Neural progenitor cell (in vitro differentiated cells): ENCODE results near the gene HINFP. TPM values are rescaled to one million over a fixed set of nuclear protein-coding genes. Genes with fewer than 3 reads are reported as not detected.
A peak's percentile ranks its signal among the peaks of the same experiment; 100 is the strongest.

Source experiments
- DNase-seq: peaks from one replicate; pipeline ENCODE4 v3.0.0-alpha.2; 2016; ENCODE audit warnings: low spot score
- H2AFZ ChIP-seq: fragments of 200-600 bp; sonication (generic); replicated peaks from 2 replicates; pipeline ENCODE4 v1.6.1; 2016; ENCODE audit warnings: antibody characterized with exemption
- H3F3A ChIP-seq: fragments of 200-600 bp; sonication (generic); 2 replicates; pipeline ENCODE4 v1.6.1; 2016; ENCODE audit warnings: antibody characterized with exemption, low read depth
- H3K27ac ChIP-seq: fragments of 200-600 bp; sonication (generic); 2 replicates; pipeline ENCODE4 v1.5.1; 2016; ENCODE audit warnings: mild to moderate bottlenecking
- H3K27me3 ChIP-seq: fragments of 200-600 bp; sonication (generic); 2 replicates; pipeline ENCODE4 v1.6.1; 2016; ENCODE audit warnings: mild to moderate bottlenecking, moderate library complexity
- H3K36me3 ChIP-seq: fragments of 200-600 bp; sonication (generic); 2 replicates; pipeline ENCODE4 v1.5.1; 2016
- H3K4me1 ChIP-seq: fragments of 200-600 bp; sonication (generic); 2 replicates; pipeline ENCODE4 v1.6.1; 2016; ENCODE audit warnings: mixed run types
- H3K4me2 ChIP-seq: fragments of 200-600 bp; sonication (generic); 2 replicates; pipeline ENCODE4 v1.6.1; 2016
- H3K4me3 ChIP-seq: fragments of 200-600 bp; sonication (generic); 2 replicates; pipeline ENCODE4 v1.5.1; 2016
- H3K79me2 ChIP-seq: fragments of 200-600 bp; sonication (generic); 2 replicates; pipeline ENCODE4 v1.6.1; 2016; ENCODE audit warnings: low read depth
- H3K9ac ChIP-seq: fragments of 200-600 bp; sonication (generic); 2 replicates; pipeline ENCODE4 v1.6.1; 2016
- H3K9me3 ChIP-seq: fragments of 200-600 bp; sonication (generic); 2 replicates; pipeline ENCODE4 v1.5.1; 2016; ENCODE audit warnings: low read depth
- H4K20me1 ChIP-seq: fragments of 200-600 bp; sonication (generic); 2 replicates; pipeline ENCODE4 v1.6.1; 2016; ENCODE audit warnings: low read depth
- H3K27ac Mint-ChIP-seq: 3 replicates; pipeline ENCODE4 v1.8.0; 2021; ENCODE audit warnings: mixed read lengths
- H3K27me3 Mint-ChIP-seq: 2 replicates; pipeline ENCODE4 v1.8.0; 2022; ENCODE audit warnings: low read depth, mild to moderate bottlenecking, inconsistent platforms, moderate library complexity, mixed read lengths; ENCODE audit not compliant: insufficient read depth
- H3K36me3 Mint-ChIP-seq: 3 replicates; pipeline ENCODE4 v1.8.0; 2021; ENCODE audit warnings: mixed read lengths
- H3K4me1 Mint-ChIP-seq: 3 replicates; pipeline ENCODE4 v1.8.0; 2021; ENCODE audit warnings: mixed read lengths
- H3K4me3 Mint-ChIP-seq: 3 replicates; pipeline ENCODE4 v1.8.0; 2021; ENCODE audit warnings: mild to moderate bottlenecking, moderate library complexity, mixed read lengths
- H3K9me3 Mint-ChIP-seq: 3 replicates; pipeline ENCODE4 v1.8.0; 2020; ENCODE audit warnings: mixed read lengths
- CTCF ChIP-seq: fragments of 200-600 bp; sonication (generic); IDR thresholded peaks from 2 replicates; pipeline ENCODE4 v1.5.1; 2017; ENCODE audit warnings: antibody characterized with exemption, mild to moderate bottlenecking
- EZH2 ChIP-seq: fragments of 200-600 bp; sonication (generic); IDR thresholded peaks from 2 replicates; pipeline ENCODE4 v1.6.1; 2017; ENCODE audit warnings: antibody characterized with exemption, mild to moderate bottlenecking, moderate library complexity
- EZH2phosphoT487 ChIP-seq: fragments of 200-600 bp; sonication (generic); IDR thresholded peaks from 2 replicates; pipeline ENCODE4 v1.6.1; 2017; ENCODE audit warnings: antibody characterized with exemption
- total RNA-seq: library from RNA; depleted of rRNA; stranded (reverse); fragments of >200 nt; gene quantifications from 2 replicates; pipeline ENCODE4 v1.2.3, GENCODE V29; 2015; ENCODE audit warnings: low replicate concordance

HINFP gene
- total RNA-seq, 1 donor from 2014 or later, result 32.5 TPM

GRCh38 chr11:119092880-119093842 is 28.2 kb upstream of the HINFP start:
- no peaks in the 10 kb centered on the region for H3K36me3 ChIP-seq
- H3K27ac ChIP-seq, result peak overlapping the region; percentile 40
- no peaks in the 10 kb centered on the region for H3K9me3 Mint-ChIP-seq

GRCh38 chr11:119093942-119094815 is 27.2 kb upstream of the HINFP start:
- no peaks in the 10 kb centered on the region for H3K9me3 Mint-ChIP-seq
- Histone ChIP-seq H3K79me2 (peaks cover 44% of the 10 kb centered on the region), H3K9me3 (no peaks in the 10 kb centered on the region), H3F3A (peaks cover 65% of the 10 kb centered on the region), H3K4me2 (peak overlapping the region; percentile 99), H3K27ac (peak overlapping the region; percentile 9), H3K36me3 (no peaks in the 10 kb centered on the region), H2AFZ (no peak overlapping the region), H3K4me1 (peaks cover 21% of the 10 kb centered on the region), H3K4me3 (peak overlapping the region; percentile 69), H4K20me1 (peaks cover 49% of the 10 kb centered on the region), H3K9ac (peak overlapping the region; percentile 84), H3K27me3 (no peaks in the 10 kb centered on the region)
- H3K4me3 Mint-ChIP-seq, result peak overlapping the region; percentile 95
- TF ChIP-seq EZH2 (no peak), EZH2phosphoT487 (no peak), CTCF (no peak)
- peaks cover 46% of the 10 kb centered on the region for H3K4me1 Mint-ChIP-seq
- peak; percentile 48 for DNase-seq
- peaks cover 14% of the 10 kb centered on the region for H3K27me3 Mint-ChIP-seq
- peaks cover 42% of the 10 kb centered on the region for H3K36me3 Mint-ChIP-seq
- H3K27ac Mint-ChIP-seq, result peak overlapping the region; percentile 79

More at GRCh38 chr11:119092880-119093842, 28.2 kb upstream of the HINFP start:
- no peaks in the 10 kb centered on the region for H3K27me3 ChIP-seq
- peaks cover 66% of the 10 kb centered on the region for H3F3A ChIP-seq
- no peaks in the 10 kb centered on the region for H3K9me3 ChIP-seq
- peaks cover 21% of the 10 kb centered on the region for H3K4me1 ChIP-seq
- Mint-ChIP-seq H3K27ac (peak overlapping the region; percentile 79), H3K27me3 (peaks cover 14% of the 10 kb centered on the region), H3K4me3 (peak overlapping the region; percentile 95), H3K36me3 (peaks cover 36% of the 10 kb centered on the region), H3K4me1 (peaks cover 43% of the 10 kb centered on the region)
- peaks cover 49% of the 10 kb centered on the region for H4K20me1 ChIP-seq
- H3K4me2 ChIP-seq, result peak overlapping the region; percentile 99
- DNase-seq, result no peak
- TF ChIP-seq EZH2, result no peak
- TF ChIP-seq EZH2phosphoT487, result no peak
- no peak for TF ChIP-seq CTCF
- peak overlapping the region; percentile 84 for H3K9ac ChIP-seq
- no peak overlapping the region for H2AFZ ChIP-seq
- H3K4me3 ChIP-seq, result peak overlapping the region; percentile 69
- H3K79me2 ChIP-seq, result peaks cover 45% of the 10 kb centered on the region

GRCh38 chr11:119094816-119095065 is 26.6 kb upstream of the HINFP start:
- peak overlapping the region; percentile 74 for H3K27ac Mint-ChIP-seq
- peak overlapping the region; percentile 94 for H3K4me3 Mint-ChIP-seq
- H3K9ac ChIP-seq, result peak overlapping the region; percentile 84
- H3K4me3 ChIP-seq, result peak overlapping the region; percentile 69
- peaks cover 21% of the 10 kb centered on the region for H3K4me1 ChIP-seq
- H3K27ac ChIP-seq, result peak overlapping the region; percentile 9
- H3K27me3 Mint-ChIP-seq, result peaks cover 14% of the 10 kb centered on the region
- peaks cover 47% of the 10 kb centered on the region for H3K4me1 Mint-ChIP-seq
- no peak overlapping the region for H2AFZ ChIP-seq
- DNase-seq, result peak; percentile 90
- H3K9me3 ChIP-seq, result no peaks in the 10 kb centered on the region
- H3K79me2 ChIP-seq, result peaks cover 49% of the 10 kb centered on the region
- H4K20me1 ChIP-seq, result peaks cover 49% of the 10 kb centered on the region
- H3K9me3 Mint-ChIP-seq, result no peaks in the 10 kb centered on the region
- no peaks in the 10 kb centered on the region for H3K36me3 ChIP-seq
- TF ChIP-seq EZH2phosphoT487, result no peak
- peak; percentile 69 for TF ChIP-seq CTCF
- peaks cover 60% of the 10 kb centered on the region for H3F3A ChIP-seq
- H3K36me3 Mint-ChIP-seq, result peaks cover 43% of the 10 kb centered on the region
- peak overlapping the region; percentile 99 for H3K4me2 ChIP-seq
- no peaks in the 10 kb centered on the region for H3K27me3 ChIP-seq
